Skeletal muscle satellite cell (primary cell): ENCODE measurements around the gene ATG2B. TPM values are rescaled to one million over a fixed set of nuclear protein-coding genes. Genes with fewer than 3 reads are reported as not detected.

ENCODE experiments used
- H3K27me3 ChIP-seq: 2 replicates; pipeline ENCODE4 v1.7.0; 2013; ENCODE audit warnings: low read length; ENCODE audit not compliant: control insufficient read depth, insufficient read depth
- H3K36me3 ChIP-seq: 2 replicates; pipeline ENCODE4 v1.7.0; 2013; ENCODE audit warnings: mild to moderate bottlenecking, control low read depth, low read length; ENCODE audit not compliant: insufficient read depth
- H3K4me1 ChIP-seq: 2 replicates; pipeline ENCODE4 v1.7.0; 2013; ENCODE audit warnings: low read length; ENCODE audit not compliant: control insufficient read depth, insufficient read depth
- H3K4me2 ChIP-seq: 2 replicates; pipeline ENCODE4 v1.7.0; 2013; ENCODE audit warnings: mild to moderate bottlenecking, low read length
- H3K4me3 ChIP-seq: 2 replicates; pipeline ENCODE4 v1.7.0; 2013; ENCODE audit warnings: low read length
- H3K9ac ChIP-seq: 2 replicates; pipeline ENCODE4 v1.7.0; 2013; ENCODE audit warnings: mild to moderate bottlenecking, low read depth, low read length, moderate library complexity
- H3K9me3 ChIP-seq: replicated peaks from 2 replicates; pipeline ENCODE4 v1.7.0; 2013; ENCODE audit warnings: mild to moderate bottlenecking, control low read depth, low read length
- total RNA-seq: library from RNA; depleted of rRNA; stranded (reverse); fragments of >200 nt; gene quantifications from 2 replicates; pipeline ENCODE4 v1.2.3, GENCODE V29; 2012; rRNA removed

ATG2B gene, protein sequence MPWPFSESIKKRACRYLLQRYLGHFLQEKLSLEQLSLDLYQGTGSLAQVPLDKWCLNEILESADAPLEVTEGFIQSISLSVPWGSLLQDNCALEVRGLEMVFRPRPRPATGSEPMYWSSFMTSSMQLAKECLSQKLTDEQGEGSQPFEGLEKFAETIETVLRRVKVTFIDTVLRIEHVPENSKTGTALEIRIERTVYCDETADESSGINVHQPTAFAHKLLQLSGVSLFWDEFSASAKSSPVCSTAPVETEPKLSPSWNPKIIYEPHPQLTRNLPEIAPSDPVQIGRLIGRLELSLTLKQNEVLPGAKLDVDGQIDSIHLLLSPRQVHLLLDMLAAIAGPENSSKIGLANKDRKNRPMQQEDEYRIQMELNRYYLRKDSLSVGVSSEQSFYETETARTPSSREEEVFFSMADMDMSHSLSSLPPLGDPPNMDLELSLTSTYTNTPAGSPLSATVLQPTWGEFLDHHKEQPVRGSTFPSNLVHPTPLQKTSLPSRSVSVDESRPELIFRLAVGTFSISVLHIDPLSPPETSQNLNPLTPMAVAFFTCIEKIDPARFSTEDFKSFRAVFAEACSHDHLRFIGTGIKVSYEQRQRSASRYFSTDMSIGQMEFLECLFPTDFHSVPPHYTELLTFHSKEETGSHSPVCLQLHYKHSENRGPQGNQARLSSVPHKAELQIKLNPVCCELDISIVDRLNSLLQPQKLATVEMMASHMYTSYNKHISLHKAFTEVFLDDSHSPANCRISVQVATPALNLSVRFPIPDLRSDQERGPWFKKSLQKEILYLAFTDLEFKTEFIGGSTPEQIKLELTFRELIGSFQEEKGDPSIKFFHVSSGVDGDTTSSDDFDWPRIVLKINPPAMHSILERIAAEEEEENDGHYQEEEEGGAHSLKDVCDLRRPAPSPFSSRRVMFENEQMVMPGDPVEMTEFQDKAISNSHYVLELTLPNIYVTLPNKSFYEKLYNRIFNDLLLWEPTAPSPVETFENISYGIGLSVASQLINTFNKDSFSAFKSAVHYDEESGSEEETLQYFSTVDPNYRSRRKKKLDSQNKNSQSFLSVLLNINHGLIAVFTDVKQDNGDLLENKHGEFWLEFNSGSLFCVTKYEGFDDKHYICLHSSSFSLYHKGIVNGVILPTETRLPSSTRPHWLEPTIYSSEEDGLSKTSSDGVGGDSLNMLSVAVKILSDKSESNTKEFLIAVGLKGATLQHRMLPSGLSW (N-terminal part only)
- total RNA-seq, result 18.8 and 19.0 TPM in 2 replicates

GRCh38 chr14:96362965-96363750 is at the start of gene ATG2B, which contains the start of gene GSKIP:
ATG2B (minus strand) TSS chr14:96363341; CDS start chr14:96362976, 365 bp downstream.
GSKIP (plus strand) TSS chr14:96363526; CDS start chr14:96382248, 18,722 bp downstream.
- H3K36me3 ChIP-seq, result no peaks in the 10 kb centered on the region
- peaks cover 21% of the 10 kb centered on the region for H3K4me1 ChIP-seq
- H3K9me3 ChIP-seq, result no peaks in the 10 kb centered on the region
- peak within 1 kb of the TSS; percentile 94 for H3K4me3 ChIP-seq
- peak within 1 kb of the TSS; percentile 98 for H3K9ac ChIP-seq
- peak within 1 kb of the TSS; percentile 97 for H3K4me2 ChIP-seq
- H3K27me3 ChIP-seq, result no peaks in the 10 kb centered on the region

DNA sequence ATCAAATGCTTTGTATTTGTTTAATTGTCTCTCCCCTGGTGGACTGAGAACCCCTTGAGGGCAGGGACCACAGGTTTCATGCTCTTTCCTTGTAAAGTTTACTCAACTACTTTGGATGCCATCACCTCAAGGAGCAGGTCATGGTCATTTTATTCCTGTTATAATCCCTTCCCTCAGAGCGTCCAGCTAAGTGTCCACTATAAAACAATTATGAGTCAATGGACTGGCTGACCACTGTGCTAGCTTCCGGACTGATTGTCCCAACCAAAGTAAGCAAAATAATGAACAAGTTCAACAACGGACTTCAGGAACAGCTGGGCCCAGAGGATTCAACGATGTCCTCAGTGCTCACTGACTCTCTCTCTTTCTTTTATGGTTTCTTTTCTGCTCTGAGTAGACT is 47.0 kb upstream of the ATG2B start:
- no peaks in the 10 kb centered on the region for H3K9me3 ChIP-seq
- no peak overlapping the region for H3K9ac ChIP-seq
- no peaks in the 10 kb centered on the region for H3K36me3 ChIP-seq
- peaks cover 16% of the 10 kb centered on the region for H3K27me3 ChIP-seq
- no peaks in the 10 kb centered on the region for H3K4me1 ChIP-seq
- H3K4me3 ChIP-seq, result no peak overlapping the region
- no peak overlapping the region for H3K4me2 ChIP-seq

- Histone ChIP-seq H3K9ac (no peak overlapping the region), H3K36me3 (no peaks in the 10 kb centered on the region), H3K9me3 (no peaks in the 10 kb centered on the region), H3K4me2 (no peak overlapping the region), H3K4me3 (no peak overlapping the region), H3K27me3 (peaks cover 16% of the 10 kb centered on the region), H3K4me1 (no peaks in the 10 kb centered on the region)
These were observed 46.6 kb upstream of the ATG2B start for GRCh38 chr14:96409701-96410100.

DNA sequence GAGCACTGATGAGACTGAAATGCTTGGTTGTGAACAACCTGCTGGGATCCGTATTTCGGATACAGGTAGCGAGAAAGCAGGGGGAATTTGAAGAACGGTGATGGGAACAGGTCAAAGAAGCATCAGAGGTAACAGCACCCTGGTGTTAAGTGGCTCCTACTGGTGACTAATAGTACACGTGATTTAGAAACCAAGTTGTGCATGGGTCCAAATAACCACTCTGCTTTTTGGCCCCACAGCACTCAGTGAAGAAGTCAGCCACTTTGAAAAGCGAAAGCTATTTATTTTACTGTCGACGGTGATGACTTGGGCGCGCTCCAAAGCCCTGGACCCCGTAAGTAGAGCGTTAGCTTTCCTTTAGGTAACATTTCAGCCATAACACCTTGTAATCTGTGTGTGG is 45.5 kb upstream of the ATG2B start:
- Histone ChIP-seq H3K27me3 (peaks cover 9% of the 10 kb centered on the region), H3K4me3 (no peak overlapping the region), H3K36me3 (no peaks in the 10 kb centered on the region), H3K9ac (no peak overlapping the region), H3K4me1 (no peaks in the 10 kb centered on the region), H3K9me3 (no peaks in the 10 kb centered on the region), H3K4me2 (no peak overlapping the region)

DNA sequence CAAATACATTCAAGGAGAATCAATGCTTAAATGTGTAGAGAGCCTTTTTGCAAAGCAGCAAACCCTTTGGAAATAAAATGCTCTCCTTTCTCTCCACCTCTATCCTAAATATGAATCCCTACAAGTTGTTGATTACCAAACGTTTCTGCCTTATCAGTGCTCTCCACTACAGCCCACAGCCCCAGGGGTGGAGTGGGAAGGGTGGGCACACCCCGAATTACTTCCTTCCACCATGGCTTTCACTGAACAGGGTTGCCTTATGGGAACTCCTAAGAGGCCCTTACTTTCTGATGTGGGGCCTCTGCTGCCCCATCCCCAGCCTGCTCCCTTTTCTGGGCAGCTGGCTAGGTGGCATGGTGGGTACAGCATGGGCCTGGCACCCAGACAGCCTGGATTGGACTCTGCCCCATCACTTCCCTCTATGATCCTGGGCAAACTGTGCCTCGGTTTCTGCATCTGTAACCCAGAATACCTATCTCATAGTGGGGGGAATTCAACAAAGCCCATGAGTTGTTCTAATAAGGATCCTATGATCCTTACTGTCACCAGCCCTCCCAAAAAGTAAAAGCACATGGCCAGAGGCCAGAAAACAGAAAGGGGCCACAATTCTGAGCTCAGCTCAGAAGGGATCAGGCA is 44.9 kb upstream of the ATG2B start:
- Histone ChIP-seq H3K4me3 (no peak overlapping the region), H3K27me3 (peaks cover 7% of the 10 kb centered on the region), H3K9me3 (no peaks in the 10 kb centered on the region), H3K4me2 (no peak overlapping the region), H3K4me1 (no peaks in the 10 kb centered on the region), H3K9ac (no peak overlapping the region), H3K36me3 (no peaks in the 10 kb centered on the region)

DNA sequence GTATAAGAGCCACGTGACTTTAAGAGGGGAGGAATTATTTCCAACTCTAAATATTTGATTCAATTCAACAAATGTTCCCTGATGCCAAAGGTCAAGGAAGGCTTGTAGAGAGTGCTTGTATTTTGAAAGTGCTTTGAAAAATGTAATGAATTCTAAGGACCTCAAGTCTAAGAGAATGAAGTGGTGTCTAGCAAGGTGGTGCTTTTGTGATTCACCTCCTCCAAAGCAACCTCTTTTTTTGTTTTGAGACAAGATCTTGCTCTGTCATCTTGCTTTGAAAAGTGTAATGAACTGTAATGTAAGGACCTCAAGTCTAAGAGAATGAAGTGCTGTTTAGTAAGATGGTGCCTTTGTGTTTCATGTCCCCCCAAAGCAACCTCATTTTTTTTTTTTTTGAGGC is 42.5 kb upstream of the ATG2B start:
- no peak overlapping the region for H3K4me2 ChIP-seq
- H3K4me3 ChIP-seq, result no peak overlapping the region
- H3K27me3 ChIP-seq, result peaks cover 7% of the 10 kb centered on the region
- no peaks in the 10 kb centered on the region for H3K36me3 ChIP-seq
- no peaks in the 10 kb centered on the region for H3K9me3 ChIP-seq
- H3K9ac ChIP-seq, result no peak overlapping the region
- no peaks in the 10 kb centered on the region for H3K4me1 ChIP-seq

GRCh38 chr14:96403409-96403808 is 40.3 kb upstream of the ATG2B start:
- no peak overlapping the region for H3K9ac ChIP-seq
- H3K9me3 ChIP-seq, result no peaks in the 10 kb centered on the region
- H3K36me3 ChIP-seq, result no peaks in the 10 kb centered on the region
- peaks cover 13% of the 10 kb centered on the region for H3K27me3 ChIP-seq
- no peak overlapping the region for H3K4me3 ChIP-seq
- H3K4me2 ChIP-seq, result no peak overlapping the region
- H3K4me1 ChIP-seq, result no peaks in the 10 kb centered on the region

GRCh38 chr14:96400495-96400894 is 37.4 kb upstream of the ATG2B start:
- no peaks in the 10 kb centered on the region for H3K9me3 ChIP-seq
- H3K36me3 ChIP-seq, result no peaks in the 10 kb centered on the region
- H3K4me3 ChIP-seq, result no peak overlapping the region
- no peak overlapping the region for H3K9ac ChIP-seq
- no peaks in the 10 kb centered on the region for H3K4me1 ChIP-seq
- H3K4me2 ChIP-seq, result no peak overlapping the region
- peaks cover 13% of the 10 kb centered on the region for H3K27me3 ChIP-seq

- Histone ChIP-seq H3K9me3 (no peaks in the 10 kb centered on the region), H3K4me2 (no peak overlapping the region), H3K36me3 (no peaks in the 10 kb centered on the region), H3K4me3 (no peak overlapping the region), H3K27me3 (peaks cover 13% of the 10 kb centered on the region), H3K9ac (no peak overlapping the region), H3K4me1 (no peaks in the 10 kb centered on the region)
These were observed 36.3 kb upstream of the ATG2B start for GRCh38 chr14:96399405-96399804.

GRCh38 chr14:96398921-96399320 is 35.8 kb upstream of the ATG2B start:
- Histone ChIP-seq H3K4me3 (no peak overlapping the region), H3K9ac (no peak overlapping the region), H3K36me3 (no peaks in the 10 kb centered on the region), H3K4me1 (no peaks in the 10 kb centered on the region), H3K9me3 (no peaks in the 10 kb centered on the region), H3K27me3 (peaks cover 13% of the 10 kb centered on the region), H3K4me2 (no peak overlapping the region)
